ENCODE results near the gene PTCD3. TPM values are rescaled to one million over a fixed set of nuclear protein-coding genes. Genes with fewer than 3 reads are reported as not detected.

The PTCD3 gene
- polyA plus RNA-seq, 1 of the 3 experiments (the other 2 are of a cell fraction), result 44.5 TPM

DNA sequence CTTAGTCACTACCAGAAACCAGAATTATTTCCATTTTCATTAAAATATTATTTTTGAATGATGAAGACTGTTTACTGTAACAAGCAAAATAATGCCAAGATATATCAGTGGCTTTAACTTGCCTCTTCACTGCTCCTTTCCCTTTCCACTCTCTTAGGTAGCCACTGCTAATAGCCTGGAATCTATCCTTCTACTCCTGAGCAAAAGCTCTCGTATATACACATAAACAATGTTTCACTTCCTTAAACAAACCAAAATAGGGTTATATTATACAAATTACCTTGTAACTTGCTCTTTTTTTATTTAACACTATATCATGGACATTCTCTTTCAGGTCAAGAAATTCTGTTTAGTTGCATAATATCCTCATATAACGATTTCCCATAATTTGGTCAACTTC is 68.4 kb downstream of the PTCD3 start (continued):
- TF ChIP-seq, protein P1, sequence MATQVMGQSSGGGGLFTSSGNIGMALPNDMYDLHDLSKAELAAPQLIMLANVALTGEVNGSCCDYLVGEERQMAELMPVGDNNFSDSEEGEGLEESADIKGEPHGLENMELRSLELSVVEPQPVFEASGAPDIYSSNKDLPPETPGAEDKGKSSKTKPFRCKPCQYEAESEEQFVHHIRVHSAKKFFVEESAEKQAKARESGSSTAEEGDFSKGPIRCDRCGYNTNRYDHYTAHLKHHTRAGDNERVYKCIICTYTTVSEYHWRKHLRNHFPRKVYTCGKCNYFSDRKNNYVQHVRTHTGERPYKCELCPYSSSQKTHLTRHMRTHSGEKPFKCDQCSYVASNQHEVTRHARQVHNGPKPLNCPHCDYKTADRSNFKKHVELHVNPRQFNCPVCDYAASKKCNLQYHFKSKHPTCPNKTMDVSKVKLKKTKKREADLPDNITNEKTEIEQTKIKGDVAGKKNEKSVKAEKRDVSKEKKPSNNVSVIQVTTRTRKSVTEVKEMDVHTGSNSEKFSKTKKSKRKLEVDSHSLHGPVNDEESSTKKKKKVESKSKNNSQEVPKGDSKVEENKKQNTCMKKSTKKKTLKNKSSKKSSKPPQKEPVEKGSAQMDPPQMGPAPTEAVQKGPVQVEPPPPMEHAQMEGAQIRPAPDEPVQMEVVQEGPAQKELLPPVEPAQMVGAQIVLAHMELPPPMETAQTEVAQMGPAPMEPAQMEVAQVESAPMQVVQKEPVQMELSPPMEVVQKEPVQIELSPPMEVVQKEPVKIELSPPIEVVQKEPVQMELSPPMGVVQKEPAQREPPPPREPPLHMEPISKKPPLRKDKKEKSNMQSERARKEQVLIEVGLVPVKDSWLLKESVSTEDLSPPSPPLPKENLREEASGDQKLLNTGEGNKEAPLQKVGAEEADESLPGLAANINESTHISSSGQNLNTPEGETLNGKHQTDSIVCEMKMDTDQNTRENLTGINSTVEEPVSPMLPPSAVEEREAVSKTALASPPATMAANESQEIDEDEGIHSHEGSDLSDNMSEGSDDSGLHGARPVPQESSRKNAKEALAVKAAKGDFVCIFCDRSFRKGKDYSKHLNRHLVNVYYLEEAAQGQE (IDR thresholded peaks at IDR 0.05; ENCODE audit: low read depth, low read length), result no peak
- no peak for TF ChIP-seq NFIC (IDR thresholded peaks at IDR 0.05; ENCODE audit: borderline replicate concordance)
- no peak for TF ChIP-seq NRF1 (IDR thresholded peaks at IDR 0.05; ENCODE audit: low read depth, low read length)
- no peak for TF ChIP-seq EP300 (IDR thresholded peaks at IDR 0.05; ENCODE audit: borderline replicate concordance in 1 of 2, low read depth in 1 of 2, low read length in 1 of 2)
- TF ChIP-seq, protein P2, sequence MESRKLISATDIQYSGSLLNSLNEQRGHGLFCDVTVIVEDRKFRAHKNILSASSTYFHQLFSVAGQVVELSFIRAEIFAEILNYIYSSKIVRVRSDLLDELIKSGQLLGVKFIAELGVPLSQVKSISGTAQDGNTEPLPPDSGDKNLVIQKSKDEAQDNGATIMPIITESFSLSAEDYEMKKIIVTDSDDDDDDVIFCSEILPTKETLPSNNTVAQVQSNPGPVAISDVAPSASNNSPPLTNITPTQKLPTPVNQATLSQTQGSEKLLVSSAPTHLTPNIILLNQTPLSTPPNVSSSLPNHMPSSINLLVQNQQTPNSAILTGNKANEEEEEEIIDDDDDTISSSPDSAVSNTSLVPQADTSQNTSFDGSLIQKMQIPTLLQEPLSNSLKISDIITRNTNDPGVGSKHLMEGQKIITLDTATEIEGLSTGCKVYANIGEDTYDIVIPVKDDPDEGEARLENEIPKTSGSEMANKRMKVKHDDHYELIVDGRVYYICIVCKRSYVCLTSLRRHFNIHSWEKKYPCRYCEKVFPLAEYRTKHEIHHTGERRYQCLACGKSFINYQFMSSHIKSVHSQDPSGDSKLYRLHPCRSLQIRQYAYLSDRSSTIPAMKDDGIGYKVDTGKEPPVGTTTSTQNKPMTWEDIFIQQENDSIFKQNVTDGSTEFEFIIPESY (IDR thresholded peaks at IDR 0.05; ENCODE audit: borderline replicate concordance, low read depth), result no peak

DNA sequence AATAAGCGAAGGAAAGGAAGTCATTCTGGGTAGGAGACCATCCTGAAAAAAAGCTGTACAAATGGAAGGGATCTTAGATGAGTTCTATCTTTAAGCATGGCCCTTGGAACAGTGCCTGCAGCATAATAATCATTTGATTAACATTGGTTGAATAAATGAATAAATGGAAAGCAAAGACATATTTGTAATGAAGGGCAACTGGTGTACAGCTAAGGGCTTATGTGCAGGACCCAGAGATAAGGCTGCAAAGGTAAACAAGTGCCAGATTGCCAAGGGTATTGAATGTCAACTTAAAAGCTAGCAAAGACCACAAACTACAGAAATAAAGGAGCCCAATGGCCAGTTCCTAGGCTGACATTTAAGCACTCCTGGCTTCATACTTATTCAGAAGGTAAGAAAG is 69.8 kb downstream of the PTCD3 start:
- Histone ChIP-seq H3K4me1 (ENCODE audit: control insufficient read depth in 1 of 2, insufficient read depth in 2 of 2, low read depth in 1 of 2, low read length in 1 of 2) (peaks cover 2 to 16% of the 10 kb centered on the region in 2 experiments; a peak in 2 of 4 replicates), H3K4me2 (no peak overlapping the region), H3K9me3 (no peaks in the 10 kb centered on the region), H3K79me2 (ENCODE audit: insufficient read depth) (peaks cover 52% of the 10 kb centered on the region), H3K27me3 (ENCODE audit: insufficient read depth) (no peaks in the 10 kb centered on the region), H3K4me3 (ENCODE audit: low read depth in 2 of 2, low read length in 1 of 2) (no peak overlapping the region), H2AFZ (ENCODE audit: low read depth) (no peak overlapping the region), H3K27ac (ENCODE audit: low read depth in 2 of 2, low read length in 1 of 2) (no peak overlapping the region; a peak in 1 of 4 replicates), H3F3A (replicated peaks; ENCODE audit: insufficient read depth) (peaks cover 10% of the 10 kb centered on the region), H4K20me1 (ENCODE audit: insufficient read depth) (no peaks in the 10 kb centered on the region), H3K36me3 (replicated peaks in 1 of 2; ENCODE audit: control insufficient read depth in 1 of 2, insufficient read depth in 2 of 2, low read length in 1 of 2) (peaks cover 39 to 59% of the 10 kb centered on the region in 2 experiments), H3K9ac (no peak overlapping the region), H3K9me2 (no peaks in the 10 kb centered on the region)
- ChIA-PET CTCF (interaction anchor here (1.5 kb wide), 1 partner anchor 45 kb away, joined by 6 read pairs; no protein-coding TSS in a partner anchor), POLR2A (interaction anchor here (1.4 kb wide), 1 partner anchor 19 kb away, joined by 4 read pairs; the partner anchor contains the start of gene IMMT)
- 100% methylated on average over 1 of the region's 1 CpG for WGBS (ENCODE audit: low lambda C conversion rate)
- no peak for TF ChIP-seq FOSL2 (IDR thresholded peaks at IDR 0.05; ENCODE audit: borderline replicate concordance, low read depth)
- no peak for DNase-seq

DNA sequence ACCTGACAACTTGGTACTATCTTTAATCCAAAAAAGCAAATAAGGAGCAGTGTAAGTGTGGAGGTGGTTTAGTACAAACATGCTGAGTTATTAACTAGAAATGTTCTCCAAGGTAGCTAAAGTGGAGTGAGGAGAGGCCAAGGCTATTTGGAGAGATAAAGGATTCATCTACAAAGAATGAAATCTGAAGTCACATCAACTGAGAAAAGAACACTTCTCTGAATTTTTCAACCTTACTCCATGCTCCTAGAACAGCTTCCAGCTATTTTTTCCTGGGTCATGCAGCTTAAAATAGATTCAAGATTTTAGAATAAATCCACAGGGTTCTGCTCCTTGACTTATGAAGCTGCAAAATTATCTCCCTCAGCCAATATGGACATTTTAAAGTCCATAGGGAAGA is 70.6 kb downstream of the PTCD3 start:
- Histone ChIP-seq H3K4me2 (no peak overlapping the region), H3K27ac (ENCODE audit: low read depth in 2 of 2, low read length in 1 of 2) (peak overlapping the region in 1 of 2 experiments; percentile 22; a peak in 1 of 4 replicates), H3K79me2 (ENCODE audit: insufficient read depth) (peaks cover 60% of the 10 kb centered on the region), H3K9ac (no peak overlapping the region), H4K20me1 (ENCODE audit: insufficient read depth) (peaks cover 2% of the 10 kb centered on the region; the same call in 1 of the 2 replicates), H3K4me1 (ENCODE audit: control insufficient read depth in 1 of 2, insufficient read depth in 2 of 2, low read depth in 1 of 2, low read length in 1 of 2) (peaks cover 2 to 16% of the 10 kb centered on the region in 2 experiments; a peak in 2 of 4 replicates), H3K27me3 (ENCODE audit: insufficient read depth) (no peaks in the 10 kb centered on the region), H3K36me3 (replicated peaks in 1 of 2; ENCODE audit: control insufficient read depth in 1 of 2, insufficient read depth in 2 of 2, low read length in 1 of 2) (peaks cover 36 to 56% of the 10 kb centered on the region in 2 experiments), H3K9me2 (no peaks in the 10 kb centered on the region), H3F3A (replicated peaks; ENCODE audit: insufficient read depth) (peaks cover 10% of the 10 kb centered on the region), H2AFZ (ENCODE audit: low read depth) (no peak overlapping the region), H3K9me3 (no peaks in the 10 kb centered on the region), H3K4me3 (ENCODE audit: low read depth in 2 of 2, low read length in 1 of 2) (no peak overlapping the region)
- ChIA-PET CTCF (interaction anchor here (1.2 to 1.5 kb wide), 2 partner anchors 12 to 44 kb away, joined by 3 to 6 read pairs; no protein-coding TSS in a partner anchor), POLR2A (interaction anchor here (1.4 kb wide), 1 partner anchor 18 kb away, joined by 4 read pairs; the partner anchor contains the start of gene IMMT)
- no peak for DNase-seq
- TF ChIP-seq, protein P2 (IDR thresholded peaks at IDR 0.05; ENCODE audit: borderline replicate concordance, low read depth), result no peak
- TF ChIP-seq, protein P3, sequence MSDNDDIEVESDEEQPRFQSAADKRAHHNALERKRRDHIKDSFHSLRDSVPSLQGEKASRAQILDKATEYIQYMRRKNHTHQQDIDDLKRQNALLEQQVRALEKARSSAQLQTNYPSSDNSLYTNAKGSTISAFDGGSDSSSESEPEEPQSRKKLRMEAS (IDR thresholded peaks at IDR 0.05; ENCODE audit: low read depth), result no peak
- TF ChIP-seq RCOR1 (IDR thresholded peaks at IDR 0.05; ENCODE audit: low read length) (no peak), NRF1 (IDR thresholded peaks at IDR 0.05; ENCODE audit: low read depth, low read length) (no peak), EP300 (IDR thresholded peaks at IDR 0.05; ENCODE audit: borderline replicate concordance in 1 of 2, low read depth in 1 of 2, low read length in 1 of 2) (no peak), TAF1 (IDR thresholded peaks at IDR 0.05; ENCODE audit: borderline replicate concordance, low read depth, low read length) (no peak), ELF1 (IDR thresholded peaks at IDR 0.05) (no peak), RAD21 (IDR thresholded peaks at IDR 0.05; ENCODE audit: low read length) (no peak), MEF2A (IDR thresholded peaks at IDR 0.05; ENCODE audit: borderline replicate concordance, low read depth) (no peak)
- TF ChIP-seq, protein P4, sequence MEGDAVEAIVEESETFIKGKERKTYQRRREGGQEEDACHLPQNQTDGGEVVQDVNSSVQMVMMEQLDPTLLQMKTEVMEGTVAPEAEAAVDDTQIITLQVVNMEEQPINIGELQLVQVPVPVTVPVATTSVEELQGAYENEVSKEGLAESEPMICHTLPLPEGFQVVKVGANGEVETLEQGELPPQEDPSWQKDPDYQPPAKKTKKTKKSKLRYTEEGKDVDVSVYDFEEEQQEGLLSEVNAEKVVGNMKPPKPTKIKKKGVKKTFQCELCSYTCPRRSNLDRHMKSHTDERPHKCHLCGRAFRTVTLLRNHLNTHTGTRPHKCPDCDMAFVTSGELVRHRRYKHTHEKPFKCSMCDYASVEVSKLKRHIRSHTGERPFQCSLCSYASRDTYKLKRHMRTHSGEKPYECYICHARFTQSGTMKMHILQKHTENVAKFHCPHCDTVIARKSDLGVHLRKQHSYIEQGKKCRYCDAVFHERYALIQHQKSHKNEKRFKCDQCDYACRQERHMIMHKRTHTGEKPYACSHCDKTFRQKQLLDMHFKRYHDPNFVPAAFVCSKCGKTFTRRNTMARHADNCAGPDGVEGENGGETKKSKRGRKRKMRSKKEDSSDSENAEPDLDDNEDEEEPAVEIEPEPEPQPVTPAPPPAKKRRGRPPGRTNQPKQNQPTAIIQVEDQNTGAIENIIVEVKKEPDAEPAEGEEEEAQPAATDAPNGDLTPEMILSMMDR (IDR thresholded peaks at IDR 0.05), result no peak
